Adrenal gland (tissue), 12 donors: ENCODE measurements around the gene RING1. TPM values are rescaled to one million over a fixed set of nuclear protein-coding genes. Genes with fewer than 3 reads are reported as not detected.
A peak's percentile ranks its signal among the peaks of the same experiment; 100 is the strongest.
"Not testable (repeated sequence)": the region's sequence is repeated elsewhere in the genome, so short reads cannot be mapped to it uniquely, and the experiment has no call there.

ENCODE experiments used
- DNase-seq, 7 donors: peaks; one replicate each; pipeline ENCODE4 v3.0.0-alpha.2; 2019 to 2020
- H3K27ac ChIP-seq, 5 donors: fragments of 200-600 bp; sonication (generic) in 4 of 5; 1 replicate in 3 of 5; 2 replicates in 2 of 5; pipeline versions ENCODE4 v1.5.1 to v1.8.0; 2016 to 2020; ENCODE audit warnings: mild to moderate bottlenecking in 1 of 5
- H3K27me3 ChIP-seq: fragments of 200-600 bp; 2 replicates; pipeline ENCODE4 v1.8.0; 2021
- H3K36me3 ChIP-seq, 2 donors: fragments of 200-600 bp; replicated peaks in 1 of 2; 1 replicate in 1 of 2; 2 replicates in 1 of 2; pipeline versions ENCODE4 v1.5.1 to v1.8.0; 2018 to 2022
- H3K4me1 ChIP-seq, 2 donors: fragments of 200-600 bp; replicated peaks in 1 of 2; 1 replicate in 1 of 2; 2 replicates in 1 of 2; pipeline versions ENCODE4 v1.5.1 to v1.8.0; 2018 to 2021
- H3K4me3 ChIP-seq, 4 donors: fragments of 200-600 bp; sonication (generic) in 3 of 4; one replicate each; pipeline ENCODE4 v1.5.1; 2016 to 2018
- H3K9me3 ChIP-seq, 3 donors: fragments of 200-600 bp; sonication (generic) in 1 of 3; replicated peaks in 1 of 3; 1 replicate in 2 of 3; 2 replicates in 1 of 3; pipeline versions ENCODE4 v1.5.1 to v1.8.0; 2016 to 2021
- POLR2A ChIP-seq, 2 donors: fragments of 450-650 bp; IDR thresholded peaks; one replicate each; pipeline ENCODE4 v1.6.1; 2017; ENCODE audit warnings: antibody characterized with exemption in 2 of 2, mild to moderate bottlenecking in 2 of 2, moderate library complexity in 1 of 2
- WGBS, 4 donors: extraction: QIAGEN DNeasy Blood & Tissue Kit in 2 of 4; methylation state at CpG; one replicate each; pipeline versions ENCODE4 v1.1.5 to v1.1.7; 2013 to 2017; 5-methylcytosine and 5-hydroxymethylcytosine counted together
- intact Hi-C, 2 donors: fragments of 100-400 bp; cut with DNase I; formaldehyde crosslinking; loops; one replicate each; pipeline versions ENCODE4 v1.14.1 to v1.15.0; 2022 to 2023
- polyA plus RNA-seq, 3 donors: library from polyadenylated mRNA; stranded (reverse); fragments of 200-250 nt in 2 of 3; fragments of 350-450 nt in 1 of 3; fragmentation: Illumina TruSeq in 1 of 3; extraction: RNeasy Lipid Tissue Mini Kit (QIAGEN cat#74804) in 1 of 3; gene quantifications; one replicate each; pipeline ENCODE4 v1.2.3, GENCODE V29; 2013 to 2014
- total RNA-seq, 9 donors: library from RNA; depleted of rRNA in 4 of 9; stranded (reverse); fragments of >200 nt in 4 of 9; fragments of 120-200 nt in 1 of 9; fragmentation: NEBNext Ultra II Directional in 1 of 9; extraction: Animal tissue kit (Norgen Biotek cat#: 25700) in 1 of 9; gene quantifications; one replicate each; pipeline versions ENCODE4 v1.1.0 to v1.2.4, GENCODE V29; 2013 to 2023
- TF ChIP-seq, protein P1 (sequence below), 6 experiments: fragments of 450-650 bp in 4 of 6; fragments of 200-600 bp in 2 of 6; sonication (generic) in 1 of 6; IDR thresholded peaks; 1 replicate in 5 of 6; 2 replicates in 1 of 6; pipeline versions ENCODE4 v1.5.1 to v1.8.0; 2016 to 2021; ENCODE audit warnings: antibody characterized with exemption in 6 of 6, mild to moderate bottlenecking in 2 of 6, moderate library complexity in 1 of 6
- donor health status: healthy with polysubstance abuse.
- donor health status: Bipolar disorder and iron deficiency.
- donor health status: DM: yes; HTN: yes; CAD: no.
- donor health status: DM: no; HTN: no; CAD: no.
- donor health status: DM: no; HTN: no; CAD: no.
- donor health status: DM: yes; HTN: yes; CAD: no.

Gene RING1
- total and polyA plus RNA-seq, 12 donors: 8.5 to 107 (median 32.4) TPM

DNA sequence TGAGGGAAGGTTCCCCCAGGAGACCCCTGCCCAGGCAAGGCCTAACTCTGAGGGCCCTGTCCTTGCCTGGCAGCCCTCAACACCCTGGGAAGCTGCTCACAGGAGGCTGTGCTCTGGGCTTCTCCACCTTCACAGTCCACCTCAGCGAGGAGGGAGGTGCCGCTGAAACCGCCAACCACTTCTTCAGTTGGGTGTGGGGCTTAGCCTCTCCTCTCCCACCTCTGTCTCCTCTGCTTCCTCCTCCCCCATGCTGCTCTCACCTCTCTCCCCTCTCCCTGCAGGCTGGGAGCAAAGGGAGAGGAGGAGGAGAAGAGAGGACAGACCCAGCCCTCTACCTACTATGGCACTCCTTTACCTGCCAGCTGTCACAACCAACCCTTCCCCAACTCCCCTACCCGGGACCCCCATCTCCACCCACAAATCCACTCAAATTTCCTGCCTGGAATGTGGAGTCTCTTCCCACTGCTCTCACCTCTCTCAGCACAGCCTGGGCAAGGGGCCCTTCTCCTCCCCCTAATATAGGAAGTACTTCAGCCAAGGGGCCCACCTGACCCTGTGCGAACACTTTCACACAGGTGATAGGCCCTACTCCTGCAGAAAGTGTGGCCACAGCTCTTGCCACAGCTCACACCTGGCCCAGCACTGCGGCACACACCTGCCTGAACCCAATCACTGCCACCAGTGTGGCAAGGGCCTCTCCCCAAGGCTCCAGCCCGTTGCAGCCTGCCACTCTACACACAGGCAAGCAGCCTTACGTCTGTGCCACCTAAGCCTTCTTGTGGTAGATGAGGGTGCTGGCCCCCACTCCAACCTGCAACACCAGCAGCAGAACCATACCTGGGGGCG lies 7.2 kb downstream of the RING1 start:
- Histone ChIP-seq H3K27ac (no peak overlapping the region), H3K4me3 (no peak overlapping the region), H3K9me3 (no peaks in the 10 kb centered on the region), H3K27me3 (peaks cover 9% of the 10 kb centered on the region), H3K4me1 (peaks cover 3 to 9% of the 10 kb centered on the region in 2 donors), H3K36me3 (peaks cover 0 to 3% of the 10 kb centered on the region in 2 donors)
- TF ChIP-seq, protein P1, sequence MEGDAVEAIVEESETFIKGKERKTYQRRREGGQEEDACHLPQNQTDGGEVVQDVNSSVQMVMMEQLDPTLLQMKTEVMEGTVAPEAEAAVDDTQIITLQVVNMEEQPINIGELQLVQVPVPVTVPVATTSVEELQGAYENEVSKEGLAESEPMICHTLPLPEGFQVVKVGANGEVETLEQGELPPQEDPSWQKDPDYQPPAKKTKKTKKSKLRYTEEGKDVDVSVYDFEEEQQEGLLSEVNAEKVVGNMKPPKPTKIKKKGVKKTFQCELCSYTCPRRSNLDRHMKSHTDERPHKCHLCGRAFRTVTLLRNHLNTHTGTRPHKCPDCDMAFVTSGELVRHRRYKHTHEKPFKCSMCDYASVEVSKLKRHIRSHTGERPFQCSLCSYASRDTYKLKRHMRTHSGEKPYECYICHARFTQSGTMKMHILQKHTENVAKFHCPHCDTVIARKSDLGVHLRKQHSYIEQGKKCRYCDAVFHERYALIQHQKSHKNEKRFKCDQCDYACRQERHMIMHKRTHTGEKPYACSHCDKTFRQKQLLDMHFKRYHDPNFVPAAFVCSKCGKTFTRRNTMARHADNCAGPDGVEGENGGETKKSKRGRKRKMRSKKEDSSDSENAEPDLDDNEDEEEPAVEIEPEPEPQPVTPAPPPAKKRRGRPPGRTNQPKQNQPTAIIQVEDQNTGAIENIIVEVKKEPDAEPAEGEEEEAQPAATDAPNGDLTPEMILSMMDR (IDR thresholded peaks at IDR 0.05): no peak
- no peak for TF ChIP-seq POLR2A (IDR thresholded peaks at IDR 0.05)
- intact Hi-C loops: no loop called here
- 75 to 86% (median 79%) methylated on average over 7 to 9 of the region's 9 CpGs for WGBS, 4 donors
- DNase-seq: peak in 1 of 7 donors; percentile 11

DNA sequence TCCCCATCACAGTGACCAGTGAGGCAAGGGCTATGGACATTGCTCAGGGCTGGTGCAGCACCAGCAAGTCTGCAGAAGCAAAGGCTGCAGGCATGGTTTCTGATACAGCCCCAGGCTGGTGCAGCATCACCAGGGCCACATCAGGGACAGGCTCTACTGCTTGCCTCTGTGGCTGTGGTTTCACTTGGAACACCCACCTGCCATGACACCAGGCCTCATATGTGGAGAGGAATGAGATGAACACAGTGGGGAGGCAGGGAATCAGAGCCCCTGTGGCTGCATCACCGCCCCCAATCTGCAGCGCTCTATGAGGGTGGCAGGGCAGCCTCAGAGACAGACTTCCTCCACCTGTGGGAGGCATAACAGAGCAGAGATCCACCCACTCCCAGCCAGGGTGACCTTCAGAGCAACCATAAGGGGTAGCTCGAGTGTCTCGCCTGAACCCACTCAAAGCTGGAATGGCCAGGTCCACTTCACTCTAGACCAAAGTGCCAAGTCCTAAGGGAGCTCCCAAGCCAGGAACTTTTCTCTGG lies 7.9 kb downstream of the RING1 start:
- DNase-seq: no peak
- H3K27me3 ChIP-seq: peaks cover 9% of the 10 kb centered on the region
- intact Hi-C loops: no loop called here
- no peak for TF ChIP-seq POLR2A (IDR thresholded peaks at IDR 0.05)
- TF ChIP-seq, protein P1 (IDR thresholded peaks at IDR 0.05): no peak
- no peaks in the 10 kb centered on the region for H3K9me3 ChIP-seq
- H3K4me3 ChIP-seq: no peak overlapping the region
- 90 to 100% (median 90%) methylated on average over 1 to 4 of the region's 4 CpGs; no CpG with 5 or more reads in 1 of the 4 donors for WGBS, 4 donors
- peaks cover 3 to 9% of the 10 kb centered on the region in 2 donors for H3K4me1 ChIP-seq
- no peaks in the 10 kb centered on the region for H3K36me3 ChIP-seq
- no peak overlapping the region for H3K27ac ChIP-seq

DNA sequence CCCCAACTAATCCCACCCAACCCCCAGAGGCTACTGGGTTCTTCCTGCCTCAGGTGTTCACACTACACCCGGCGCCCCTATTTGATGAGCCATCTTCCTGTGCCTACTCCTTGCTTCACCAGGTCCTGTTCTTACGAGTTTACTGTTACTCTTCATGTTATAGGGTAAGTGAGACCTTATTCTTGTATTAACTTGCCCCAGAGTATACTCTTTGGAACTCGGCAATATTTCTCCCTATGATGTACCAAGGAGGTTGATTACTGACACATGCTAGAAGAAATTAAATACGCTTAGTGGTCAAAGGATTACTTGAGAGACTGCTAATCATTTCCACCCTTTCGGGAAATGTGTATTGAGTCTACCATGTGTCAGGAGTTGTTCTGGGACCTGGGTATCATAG lies 8.9 kb downstream of the RING1 start:
- intact Hi-C loops: no loop called here
- H3K4me3 ChIP-seq: no peak overlapping the region
- H3K27ac ChIP-seq: no peak overlapping the region
- no peak for DNase-seq
- no peaks in the 10 kb centered on the region for H3K36me3 ChIP-seq
- TF ChIP-seq, protein P1 (IDR thresholded peaks at IDR 0.05): no peak
- no peak for TF ChIP-seq POLR2A (IDR thresholded peaks at IDR 0.05)
- WGBS, 4 donors: 84 to 92% (median 88%) methylated on average over 6 of the region's 6 CpGs
- H3K27me3 ChIP-seq: peaks cover 9% of the 10 kb centered on the region
- peaks cover 3 to 9% of the 10 kb centered on the region in 2 donors for H3K4me1 ChIP-seq
- no peaks in the 10 kb centered on the region for H3K9me3 ChIP-seq

DNA sequence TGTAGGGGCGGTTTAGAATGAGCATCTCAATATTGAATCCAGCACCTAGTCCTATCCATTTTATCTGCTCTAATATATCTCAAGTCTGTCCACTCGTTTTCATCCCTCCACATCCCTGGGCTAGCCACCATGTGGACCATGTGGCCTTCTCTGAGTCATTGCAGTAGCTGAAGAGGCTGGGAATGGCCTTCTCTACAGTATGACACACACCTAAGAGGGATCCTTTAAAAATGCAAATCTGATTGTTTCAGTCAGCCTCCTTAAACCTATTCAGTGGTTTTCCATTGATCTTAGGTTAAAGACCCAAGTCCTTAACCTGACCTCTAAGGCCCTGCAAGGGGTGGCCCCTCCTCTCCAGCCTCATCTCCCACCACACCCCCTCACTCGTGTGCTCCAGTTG lies 9.4 kb downstream of the RING1 start:
- peak in 1 of 7 donors; percentile 2 for DNase-seq
- H3K4me3 ChIP-seq: no peak overlapping the region

DNA sequence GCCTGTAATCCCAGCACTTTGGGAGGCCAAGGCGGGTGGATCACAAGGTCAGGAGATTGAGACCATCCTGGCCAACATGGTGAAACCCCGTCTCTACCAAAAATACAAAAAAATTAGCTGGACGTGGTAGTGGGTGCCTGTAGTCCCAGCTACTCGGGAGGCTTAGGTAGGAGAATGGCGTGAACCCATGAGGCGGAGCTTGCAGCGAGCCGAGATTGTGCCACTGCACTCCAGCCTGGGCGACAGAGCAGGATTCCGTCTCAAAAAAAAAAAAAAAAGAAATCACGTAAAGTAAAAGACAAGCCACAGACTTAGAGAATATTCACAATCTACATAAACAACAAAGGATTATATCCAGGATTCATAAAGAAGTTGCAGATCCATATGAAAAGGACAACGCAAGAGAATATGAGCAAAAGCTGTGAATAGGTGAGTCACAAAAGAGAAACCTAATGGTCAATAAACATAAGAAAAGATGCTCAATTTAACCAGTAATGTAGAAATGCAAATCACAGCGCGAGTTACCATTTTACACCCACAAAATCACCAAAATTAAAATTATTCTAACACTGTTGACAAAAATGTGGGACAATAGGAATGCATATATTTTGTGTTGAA lies 18.3 kb downstream of the RING1 start:
- H3K36me3 ChIP-seq, intact Hi-C loops, DNase-seq, H3K27ac ChIP-seq, H3K4me1 ChIP-seq, H3K9me3 ChIP-seq, H3K4me3 ChIP-seq: not testable (repeated sequence)
- WGBS, 4 donors: 44 to 51% (median 47%) methylated on average over 14 of the region's 14 CpGs
- peaks cover 18% of the 10 kb centered on the region for H3K27me3 ChIP-seq

More for the DNA sequence above, 9.4 kb downstream of the RING1 start:
- no peak overlapping the region for H3K27ac ChIP-seq
- H3K36me3 ChIP-seq: no peaks in the 10 kb centered on the region
- H3K27me3 ChIP-seq: peaks cover 9% of the 10 kb centered on the region
- H3K4me1 ChIP-seq: peaks cover 3 to 7% of the 10 kb centered on the region in 2 donors
- no peak for TF ChIP-seq POLR2A (IDR thresholded peaks at IDR 0.05)
- TF ChIP-seq, protein P1 (IDR thresholded peaks at IDR 0.05): no peak
- WGBS, 4 donors: 58 to 69% (median 65%) methylated on average over 3 of the region's 3 CpGs
- intact Hi-C loops: no loop called here
- H3K9me3 ChIP-seq: no peaks in the 10 kb centered on the region
